Muscle layer of duodenum (tissue), 2 donors: Measurements from ENCODE around the gene LEMD2.

Experiments
- H3K27ac ChIP-seq: one replicate; pipeline ENCODE4 v1.7.0; 2013; ENCODE audit warnings: mild to moderate bottlenecking, low read length
- H3K27me3 ChIP-seq: one replicate; pipeline ENCODE4 v1.7.0; 2013; ENCODE audit warnings: low read depth, mild to moderate bottlenecking, control low read depth, low read length
- H3K36me3 ChIP-seq, 2 donors: one replicate each; pipeline ENCODE4 v1.7.0; 2013; ENCODE audit warnings: low read length in 2 of 2, control low read depth in 1 of 2, mild to moderate bottlenecking in 1 of 2; ENCODE audit not compliant: insufficient read depth in 2 of 2, control insufficient read depth in 1 of 2
- H3K4me1 ChIP-seq, 2 donors: one replicate each; pipeline ENCODE4 v1.7.0; 2013; ENCODE audit warnings: low read length in 2 of 2, mild to moderate bottlenecking in 2 of 2, control low read depth in 1 of 2, moderate library complexity in 1 of 2; ENCODE audit not compliant: insufficient read depth in 2 of 2, control insufficient read depth in 1 of 2
- H3K4me3 ChIP-seq, 2 donors: one replicate each; pipeline ENCODE4 v1.7.0; 2013; ENCODE audit warnings: low read length in 2 of 2, low read depth in 1 of 2, mild to moderate bottlenecking in 1 of 2
- H3K9me3 ChIP-seq, 2 donors: one replicate each; pipeline ENCODE4 v1.7.0; 2013; ENCODE audit warnings: low read length in 2 of 2, control low read depth in 1 of 2, mild to moderate bottlenecking in 1 of 2; ENCODE audit not compliant: control insufficient read depth in 1 of 2
- donor health status: healthy.

Gene LEMD2

GRCh38 chr6:33740204-33740608 lies 48.7 kb downstream of the LEMD2 start:
- H3K9me3 ChIP-seq: no peaks in the 10 kb centered on the region
- H3K27me3 ChIP-seq: no peaks in the 10 kb centered on the region
- peaks cover 6 to 18% of the 10 kb centered on the region in 2 donors for H3K4me1 ChIP-seq
- H3K36me3 ChIP-seq: no peaks in the 10 kb centered on the region
- H3K27ac ChIP-seq: no peak overlapping the region
- no peak overlapping the region for H3K4me3 ChIP-seq

- H3K36me3 ChIP-seq: no peaks in the 10 kb centered on the region
- no peaks in the 10 kb centered on the region for H3K27me3 ChIP-seq
- no peak overlapping the region for H3K4me3 ChIP-seq
- H3K27ac ChIP-seq: no peak overlapping the region
- no peaks in the 10 kb centered on the region for H3K9me3 ChIP-seq
- H3K4me1 ChIP-seq: peaks cover 5 to 14% of the 10 kb centered on the region in 2 donors
Measured at GRCh38 chr6:33739571-33739970, 49.4 kb downstream of the LEMD2 start.

DNA sequence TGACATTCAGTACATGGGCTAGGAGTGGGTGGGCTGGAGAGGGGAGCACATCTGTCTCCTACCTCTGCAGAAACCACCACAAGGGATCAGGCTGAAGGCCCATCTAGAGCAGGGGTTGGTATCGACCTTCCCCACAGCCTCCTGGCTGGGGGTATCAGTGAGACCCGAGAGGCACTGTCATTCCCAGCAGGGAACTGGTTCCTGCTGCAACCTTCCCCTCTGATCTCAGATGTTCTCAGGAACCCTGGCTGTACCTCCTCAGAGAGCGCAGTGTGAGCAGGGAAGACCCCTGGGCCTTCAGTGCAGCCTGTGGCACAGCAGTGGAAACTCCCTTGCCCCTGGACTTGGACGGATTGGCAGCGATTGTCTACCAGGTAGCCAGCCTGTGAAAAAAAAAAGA lies 50.1 kb downstream of the LEMD2 start:
- Histone ChIP-seq H3K27ac (no peak overlapping the region), H3K36me3 (no peaks in the 10 kb centered on the region), H3K4me3 (no peak overlapping the region), H3K9me3 (no peaks in the 10 kb centered on the region), H3K27me3 (no peaks in the 10 kb centered on the region), H3K4me1 (peaks cover 0 to 7% of the 10 kb centered on the region in 2 donors)

- Histone ChIP-seq H3K27me3 (no peaks in the 10 kb centered on the region), H3K36me3 (no peaks in the 10 kb centered on the region), H3K27ac (no peak overlapping the region), H3K4me1 (peaks cover 0 to under 1% of the 10 kb centered on the region in 2 donors), H3K4me3 (no peak overlapping the region), H3K9me3 (no peaks in the 10 kb centered on the region)
Measured at GRCh38 chr6:33738153-33738552, 50.8 kb downstream of the LEMD2 start.

GRCh38 chr6:33737267-33738026 lies 51.5 kb downstream of the LEMD2 start:
- Histone ChIP-seq H3K36me3 (no peaks in the 10 kb centered on the region), H3K4me1 (no peaks in the 10 kb centered on the region)

DNA sequence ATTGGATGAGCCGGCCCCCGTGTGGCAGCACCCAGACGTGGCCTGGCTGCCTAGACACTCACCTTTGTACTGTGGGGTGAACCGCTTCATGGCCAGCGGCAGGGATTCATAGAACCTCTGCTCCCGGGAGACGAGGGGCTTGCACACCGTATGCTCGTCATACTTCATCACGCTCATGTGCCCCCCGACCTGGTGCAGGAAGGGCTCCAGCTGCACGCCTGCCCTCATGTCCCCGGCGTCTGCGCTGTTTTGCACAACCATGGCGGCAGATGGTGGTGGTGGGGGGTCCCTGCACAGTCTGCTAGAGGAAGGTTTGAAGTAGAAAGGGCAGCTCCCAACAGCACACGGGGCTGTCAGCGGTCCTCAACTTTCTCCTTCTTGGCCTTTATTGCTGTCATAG lies 53.7 kb downstream of the LEMD2 start:
- Histone ChIP-seq H3K36me3 (no peaks in the 10 kb centered on the region), H3K4me1 (peaks cover 0 to 4% of the 10 kb centered on the region in 2 donors), H3K27ac (no peak overlapping the region), H3K4me3 (no peak overlapping the region), H3K9me3 (no peaks in the 10 kb centered on the region), H3K27me3 (no peaks in the 10 kb centered on the region)

More at GRCh38 chr6:33737267-33738026, 51.5 kb downstream of the LEMD2 start:
- no peak overlapping the region for H3K27ac ChIP-seq
- no peak overlapping the region for H3K4me3 ChIP-seq
- no peaks in the 10 kb centered on the region for H3K27me3 ChIP-seq
- H3K9me3 ChIP-seq: no peaks in the 10 kb centered on the region

DNA sequence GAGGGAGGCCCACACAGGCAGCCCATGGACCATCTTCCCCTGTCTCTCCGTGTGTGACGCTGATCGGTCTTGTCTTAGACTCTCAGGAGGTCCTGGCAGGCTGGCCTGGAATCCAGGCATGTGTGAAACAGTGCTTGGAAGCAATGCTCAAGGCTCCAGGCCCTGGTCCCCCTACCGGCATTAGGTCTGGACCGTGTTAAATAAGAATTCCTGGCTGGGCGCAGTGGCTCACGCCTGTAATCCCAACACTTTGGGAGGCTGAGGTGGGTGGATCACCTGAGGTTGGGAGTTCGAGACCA lies 55.3 kb downstream of the LEMD2 start:
- peaks cover 0 to 4% of the 10 kb centered on the region in 2 donors for H3K4me1 ChIP-seq
- H3K27ac ChIP-seq: no peak overlapping the region
- H3K36me3 ChIP-seq: no peaks in the 10 kb centered on the region
- H3K27me3 ChIP-seq: no peaks in the 10 kb centered on the region
- H3K9me3 ChIP-seq: no peaks in the 10 kb centered on the region
- no peak overlapping the region for H3K4me3 ChIP-seq

DNA sequence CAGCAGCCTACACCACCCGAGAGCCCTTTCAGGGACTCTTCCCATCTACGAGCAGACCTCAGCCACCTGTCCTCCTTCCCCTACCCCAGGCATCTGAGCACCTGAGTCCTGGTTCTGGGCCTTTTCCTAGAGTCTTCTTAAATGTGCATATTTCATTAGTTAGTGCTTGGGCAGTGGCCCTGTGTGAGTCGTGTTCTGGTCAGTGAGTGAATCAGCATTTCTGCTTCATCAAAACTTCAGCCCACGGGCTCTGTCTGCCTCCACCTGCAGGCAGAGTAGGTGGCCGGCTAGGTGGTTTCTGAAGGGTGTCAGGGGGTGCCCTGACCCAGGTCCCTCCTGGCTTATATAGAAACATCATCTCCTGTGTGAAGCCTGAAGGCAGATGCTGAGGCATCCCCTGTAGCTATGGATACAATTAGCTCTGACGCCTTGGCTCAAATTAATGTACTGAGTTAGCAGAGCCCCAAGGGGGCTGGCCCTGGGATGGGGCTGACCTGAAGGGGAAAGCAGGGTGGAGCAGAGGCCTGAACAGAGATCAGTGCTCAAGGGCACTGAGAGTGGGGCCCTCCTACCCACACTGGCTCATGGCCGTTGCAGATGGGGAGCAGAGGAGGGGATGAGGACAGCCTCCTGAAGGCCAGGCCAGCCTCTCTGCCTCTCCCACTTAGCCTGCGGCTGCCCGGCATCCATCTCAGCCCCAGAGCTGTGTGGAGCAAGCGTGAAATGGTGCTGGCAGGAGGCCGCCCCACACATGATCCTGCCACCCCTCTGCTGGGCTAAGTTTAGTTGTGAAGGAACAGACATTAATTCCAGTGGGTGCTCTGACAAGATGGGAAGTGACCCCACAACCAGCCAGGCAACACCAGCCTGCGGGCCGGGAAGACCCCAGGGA lies 55.9 kb downstream of the LEMD2 start:
- peaks cover 0 to 4% of the 10 kb centered on the region in 2 donors for H3K4me1 ChIP-seq
- no peaks in the 10 kb centered on the region for H3K9me3 ChIP-seq
- H3K36me3 ChIP-seq: no peaks in the 10 kb centered on the region
- no peak overlapping the region for H3K4me3 ChIP-seq
- no peaks in the 10 kb centered on the region for H3K27me3 ChIP-seq
- H3K27ac ChIP-seq: no peak overlapping the region

GRCh38 chr6:33732385-33732784 lies 56.5 kb downstream of the LEMD2 start:
- Histone ChIP-seq H3K27ac (no peak overlapping the region), H3K4me1 (peaks cover 0 to 4% of the 10 kb centered on the region in 2 donors), H3K9me3 (no peaks in the 10 kb centered on the region), H3K4me3 (no peak overlapping the region), H3K27me3 (no peaks in the 10 kb centered on the region), H3K36me3 (no peaks in the 10 kb centered on the region)

DNA sequence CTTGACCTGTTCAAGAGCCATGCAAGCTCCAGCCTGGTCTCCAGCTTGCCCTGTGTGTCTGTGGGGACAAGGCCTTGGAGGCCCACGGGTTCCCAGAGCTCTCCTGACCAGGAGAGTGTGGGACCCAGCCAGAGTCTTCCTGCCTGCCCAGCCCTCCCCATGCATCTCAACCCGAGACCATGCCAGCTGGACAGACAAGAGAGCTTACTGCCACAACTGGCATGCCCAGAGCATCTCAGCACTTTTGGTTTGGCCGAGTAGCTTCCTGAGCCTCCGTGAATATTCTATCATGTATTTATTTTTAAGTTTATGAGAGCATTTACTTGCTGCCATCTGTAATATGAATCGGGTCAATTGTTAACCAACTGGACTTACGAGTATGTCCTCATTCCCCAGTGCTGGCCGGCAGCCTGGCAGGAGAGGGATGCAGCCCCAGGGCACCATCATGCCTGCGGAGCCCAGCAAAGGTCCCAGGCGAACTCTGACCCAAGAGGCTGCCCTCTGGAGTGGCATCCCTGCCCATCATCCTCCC lies 57.1 kb downstream of the LEMD2 start:
- Histone ChIP-seq H3K27me3 (no peaks in the 10 kb centered on the region), H3K4me3 (no peak overlapping the region), H3K36me3 (no peaks in the 10 kb centered on the region), H3K9me3 (no peaks in the 10 kb centered on the region), H3K4me1 (peaks cover 0 to 4% of the 10 kb centered on the region in 2 donors), H3K27ac (no peak overlapping the region)

DNA sequence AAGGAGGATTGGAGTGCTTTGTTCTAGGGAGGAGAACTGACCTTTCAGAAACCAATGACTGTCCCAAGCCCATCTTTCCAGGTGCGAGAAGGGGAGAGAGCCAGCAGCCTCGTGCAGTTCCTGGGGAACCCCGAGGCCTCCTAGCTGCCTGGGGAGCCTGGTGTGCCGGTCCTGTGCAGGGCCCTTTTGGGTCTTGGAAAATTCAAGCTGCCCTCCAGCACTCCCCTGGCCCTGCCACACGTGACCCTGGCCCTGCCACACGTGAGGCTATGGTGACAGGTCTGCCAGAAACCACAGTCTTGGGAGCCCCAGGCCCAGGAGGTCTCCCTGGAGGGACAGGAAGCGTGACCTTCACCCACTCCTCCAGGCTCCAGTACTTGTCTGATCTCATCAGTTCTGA lies 57.9 kb downstream of the LEMD2 start:
- H3K4me1 ChIP-seq: peaks cover 0 to 4% of the 10 kb centered on the region in 2 donors
- H3K4me3 ChIP-seq: no peak overlapping the region
- no peaks in the 10 kb centered on the region for H3K27me3 ChIP-seq
- no peak overlapping the region for H3K27ac ChIP-seq
- no peaks in the 10 kb centered on the region for H3K9me3 ChIP-seq
- H3K36me3 ChIP-seq: no peaks in the 10 kb centered on the region
